K562 treated with DMSO at 1 percent for 24 hours (cell line): ENCODE measurements around the gene ORC4. TPM values are rescaled to one million over a fixed set of nuclear protein-coding genes. Genes with fewer than 3 reads are reported as not detected.

Source experiments
- total RNA-seq: library from RNA; unstranded; fragments of 300-600 nt; gene quantifications from 2 replicates; pipeline ENCODE4 v1.2.3, GENCODE V29; 2022; ENCODE audit warnings: low read depth; ENCODE audit not compliant: insufficient read depth

Gene ORC4
- total RNA-seq, result 22.0 and 31.7 TPM in 2 replicates

GRCh38 chr2:148020111-148021058 lies at the start of gene ORC4:
Gene ORC4 (minus strand): TSS chr2:148020737. CDS start chr2:147975958, 44,779 bp downstream.

GRCh38 chr2:148021059-148021861 lies 723 bp upstream of the ORC4 start, which contains the start of gene MBD5:
Gene MBD5 (plus strand): TSS chr2:148021091.

Other genes starting within 250 kb of the ORC4 start
- 1.9 and 2.1 TPM in 2 replicates for gene ACVR2A, start 175.7 kb downstream of the ORC4 start, total RNA-seq
- gene MBD5, start 354 bp upstream of the ORC4 start, total RNA-seq, result 4.1 and 6.9 TPM in 2 replicates